HEK293T (cell line): ENCODE measurements around the gene CNTN5.

ENCODE experiments used
- CTCF ChIA-PET: fragments of 350-600 bp; formaldehyde crosslinking; extraction: SDS; loops from one replicate; lab custom pipeline; 2021; ENCODE audit warnings: antibody characterized with exemption, inconsistent platforms; lab: Yijun Ruan, JAX
- POLR2A ChIA-PET: fragments of 350-600 bp; formaldehyde crosslinking; extraction: SDS; loops from one replicate; lab custom pipeline; 2020; ENCODE audit warnings: antibody characterized with exemption, inconsistent platforms; lab: Yijun Ruan, JAX
- DNase-seq: peaks from one replicate; pipeline ENCODE4 v3.0.0; 2012; ENCODE audit warnings: mixed read lengths; ENCODE audit errors: extremely low spot score
- ARNT ChIP-seq: fragments of 450-650 bp; IDR thresholded peaks from 2 replicates; pipeline ENCODE4 v1.6.1; 2017; ENCODE audit warnings: mild to moderate bottlenecking
- BHLHE40 ChIP-seq: fragments of 450-650 bp; IDR thresholded peaks from 2 replicates; pipeline ENCODE4 v1.6.1; 2016; ENCODE audit warnings: mild to moderate bottlenecking, moderate library complexity, borderline replicate concordance
- CTBP1 ChIP-seq: fragments of 450-650 bp; IDR thresholded peaks from 2 replicates; pipeline ENCODE4 v1.6.1; 2016; ENCODE audit warnings: borderline replicate concordance
- ELF4 ChIP-seq: fragments of 450-650 bp; IDR thresholded peaks from 2 replicates; pipeline ENCODE4 v1.6.1; 2017; ENCODE audit warnings: antibody characterized with exemption
- FOXA1 ChIP-seq: fragments of 450-650 bp; IDR thresholded peaks from 2 replicates; pipeline ENCODE4 v1.6.1; 2016; ENCODE audit warnings: mild to moderate bottlenecking
- FOXK2 ChIP-seq: fragments of 450-650 bp; IDR thresholded peaks from 2 replicates; pipeline ENCODE4 v1.6.1; 2016; ENCODE audit warnings: mild to moderate bottlenecking
- FOXM1 ChIP-seq: fragments of 450-650 bp; IDR thresholded peaks from 2 replicates; pipeline ENCODE4 v1.6.1; 2017; ENCODE audit warnings: mild to moderate bottlenecking, borderline replicate concordance
- HDGF ChIP-seq: fragments of 450-650 bp; IDR thresholded peaks from 2 replicates; pipeline ENCODE4 v1.6.1; 2017; ENCODE audit warnings: antibody characterized with exemption, borderline replicate concordance
- L3MBTL2 ChIP-seq: fragments of 450-650 bp; conservative IDR thresholded peaks from 2 replicates; pipeline ENCODE4 v1.6.1; 2016; ENCODE audit warnings: mild to moderate bottlenecking
- LEF1 ChIP-seq: fragments of 450-650 bp; IDR thresholded peaks from 2 replicates; pipeline ENCODE4 v1.6.1; 2017; ENCODE audit warnings: mild to moderate bottlenecking, borderline replicate concordance
- NFRKB ChIP-seq: fragments of 450-650 bp; IDR thresholded peaks from 2 replicates; pipeline ENCODE4 v1.6.1; 2016; ENCODE audit warnings: mild to moderate bottlenecking, moderate library complexity
- PKNOX1 ChIP-seq: fragments of 450-650 bp; IDR thresholded peaks from 2 replicates; pipeline ENCODE4 v1.6.1; 2016
- SP1 ChIP-seq: fragments of 450-650 bp; IDR thresholded peaks from 2 replicates; pipeline ENCODE4 v1.6.1; 2017
- SUZ12 ChIP-seq: fragments of 450-650 bp; IDR thresholded peaks from 2 replicates; pipeline ENCODE4 v1.6.1; 2016; ENCODE audit warnings: mild to moderate bottlenecking
- TARDBP ChIP-seq: fragments of 450-650 bp; IDR thresholded peaks from 2 replicates; pipeline ENCODE4 v1.6.1; 2016
- ZNF384 ChIP-seq: fragments of 450-650 bp; IDR thresholded peaks from 2 replicates; pipeline ENCODE4 v1.6.1; 2016

CNTN5 gene

DNA sequence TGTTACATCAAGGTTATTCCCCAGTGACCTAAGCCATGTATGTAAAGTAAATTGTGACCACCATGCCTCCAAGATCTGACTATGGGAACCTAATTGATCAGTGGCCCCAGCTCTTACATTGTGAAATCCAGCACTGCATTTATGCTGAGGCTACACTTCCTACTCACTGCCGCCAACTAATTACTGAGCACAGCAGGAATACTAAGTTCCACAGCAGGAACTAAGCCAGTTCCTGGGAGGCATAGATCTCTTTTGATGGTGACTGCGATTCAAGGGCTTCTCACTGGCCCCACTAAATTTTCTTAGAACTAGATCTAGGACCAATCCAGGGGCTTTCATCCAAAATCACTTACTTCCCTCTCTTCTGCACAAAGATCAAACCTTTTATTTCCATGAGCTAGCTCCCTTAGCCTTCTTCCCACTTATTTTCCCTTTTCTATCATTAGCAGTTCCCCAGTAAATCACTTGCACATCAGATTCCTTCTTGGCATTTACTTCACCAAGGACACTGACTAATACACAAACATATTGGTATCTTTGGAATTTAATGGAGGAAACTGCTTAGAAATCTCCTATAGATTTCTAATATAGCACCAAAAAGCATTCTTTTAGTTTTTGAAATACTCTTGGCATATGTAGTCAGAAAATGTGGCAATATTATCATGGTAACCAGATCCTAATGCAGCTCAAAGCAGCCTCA, 46.0 kb downstream of the CNTN5 start:
- ChIA-PET CTCF (no interaction called here), POLR2A (no interaction called here)
- DNase-seq, result no peak
- TF ChIP-seq FOXK2, result no peak
- no peak for TF ChIP-seq BHLHE40
- no peak for TF ChIP-seq NFRKB
- no peak for TF ChIP-seq ELF4

DNA sequence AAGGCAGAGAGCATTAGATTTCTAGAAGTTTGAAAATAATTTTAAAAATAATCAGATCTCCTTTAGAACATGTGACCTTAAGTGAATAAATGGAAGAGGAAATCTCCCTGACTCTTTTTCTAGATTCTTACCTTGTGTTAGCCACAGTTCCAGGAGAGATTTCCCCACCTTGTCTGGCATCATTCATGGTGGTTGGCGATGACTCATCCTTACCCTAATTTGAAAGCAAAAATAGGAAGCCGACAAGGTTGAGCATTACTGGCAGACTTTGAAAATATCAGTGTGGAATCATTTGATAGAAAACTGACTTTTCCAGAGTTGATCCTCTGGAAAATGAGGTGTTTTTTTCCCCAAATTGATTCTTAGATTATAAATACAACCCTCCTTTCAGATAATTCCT, 48.1 kb downstream of the CNTN5 start:
- ChIA-PET POLR2A (no interaction called here), CTCF (no interaction called here)
- no peak for TF ChIP-seq NFRKB
- no peak for TF ChIP-seq PKNOX1
- TF ChIP-seq HDGF, result no peak
- no peak for DNase-seq

GRCh38 chr11:99069856-99070444, 49.2 kb downstream of the CNTN5 start:
- no peak for DNase-seq
- POLR2A ChIA-PET, result no interaction called here
- TF ChIP-seq SUZ12 (no peak), ARNT (no peak), ZNF384 (no peak), SP1 (no peak), FOXM1 (no peak), NFRKB (no peak), FOXK2 (no peak), LEF1 (no peak), TARDBP (no peak), BHLHE40 (no peak), ELF4 (no peak), PKNOX1 (no peak)
- CTCF ChIA-PET, result no interaction called here

DNA sequence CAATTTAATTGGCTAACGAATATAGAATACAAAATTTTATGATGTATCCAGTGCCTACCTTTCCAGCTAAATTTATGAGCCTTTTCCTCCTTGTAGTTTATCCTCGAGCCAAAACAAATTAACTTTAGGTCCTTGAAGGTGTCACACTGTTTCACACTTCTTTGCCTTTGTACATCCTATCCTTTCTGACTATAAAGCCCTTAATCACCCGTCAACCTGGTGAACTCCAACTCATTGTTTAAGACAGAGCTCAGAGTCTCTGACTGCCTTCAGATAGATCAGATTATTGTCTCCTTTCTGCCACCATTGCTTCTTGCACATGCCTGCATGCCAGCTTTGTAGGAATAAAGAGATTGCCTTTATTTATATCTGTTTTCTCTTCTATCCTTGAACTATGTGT, 58.8 kb downstream of the CNTN5 start:
- POLR2A ChIA-PET, result no interaction called here
- no peak for DNase-seq
- TF ChIP-seq CTBP1, result no peak
- TF ChIP-seq SP1, result no peak
- no peak for TF ChIP-seq SUZ12
- no peak for TF ChIP-seq BHLHE40
- TF ChIP-seq NFRKB, result no peak
- TF ChIP-seq ZNF384, result no peak
- no peak for TF ChIP-seq FOXK2
- TF ChIP-seq TARDBP, result no peak
- TF ChIP-seq FOXM1, result no peak
- TF ChIP-seq PKNOX1, result no peak
- TF ChIP-seq ELF4, result no peak
- no peak for TF ChIP-seq FOXA1
- TF ChIP-seq HDGF, result no peak
- TF ChIP-seq ARNT, result no peak
- no peak for TF ChIP-seq LEF1
- TF ChIP-seq L3MBTL2, result no peak
- CTCF ChIA-PET, result no interaction called here

GRCh38 chr11:99080154-99080553, 59.4 kb downstream of the CNTN5 start:
- no peak for TF ChIP-seq ELF4
- no peak for TF ChIP-seq NFRKB
- no peak for TF ChIP-seq ZNF384
- TF ChIP-seq TARDBP, result no peak
- TF ChIP-seq FOXM1, result no peak
- TF ChIP-seq HDGF, result no peak
- no peak for TF ChIP-seq FOXK2
- no peak for TF ChIP-seq CTBP1
- TF ChIP-seq SP1, result no peak
- no peak for TF ChIP-seq BHLHE40
- POLR2A ChIA-PET, result no interaction called here
- no peak for DNase-seq
- CTCF ChIA-PET, result no interaction called here

DNA sequence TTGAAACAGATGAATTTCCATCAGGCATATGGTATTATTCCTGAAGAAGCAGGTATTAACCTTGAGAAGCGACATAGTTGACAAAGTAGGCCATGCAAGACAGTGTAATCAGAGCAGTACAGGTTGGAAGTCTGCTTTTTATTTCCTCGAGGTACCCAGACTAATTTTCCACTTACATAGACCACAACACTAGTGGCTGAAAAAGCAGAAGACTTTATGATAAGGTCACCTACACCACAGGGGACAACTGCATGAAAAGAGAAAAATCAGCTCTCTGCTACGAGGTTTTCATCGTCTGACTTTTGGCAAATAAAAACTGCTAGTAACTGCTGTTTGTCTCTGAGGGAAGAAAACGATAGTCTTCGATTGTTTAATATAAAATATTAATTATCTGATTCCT, 77.5 kb downstream of the CNTN5 start:
- ChIA-PET POLR2A (no interaction called here), CTCF (no interaction called here)
- DNase-seq, result no peak
- TF ChIP-seq NFRKB (no peak), FOXM1 (no peak), TARDBP (no peak), SP1 (no peak), L3MBTL2 (no peak), LEF1 (no peak)

GRCh38 chr11:99098751-99099150, 78.0 kb downstream of the CNTN5 start:
- no peak for TF ChIP-seq HDGF
- no peak for TF ChIP-seq TARDBP
- TF ChIP-seq NFRKB, result no peak
- no peak for TF ChIP-seq CTBP1
- TF ChIP-seq FOXA1, result no peak
- TF ChIP-seq SP1, result no peak
- TF ChIP-seq L3MBTL2, result no peak
- no peak for TF ChIP-seq FOXM1
- no peak for TF ChIP-seq PKNOX1
- no peak for TF ChIP-seq ZNF384
- ChIA-PET POLR2A (no interaction called here), CTCF (no interaction called here)
- no peak for DNase-seq
